ENCODE results near the gene MORN1.
"Not testable (repeated sequence)": the region's sequence is repeated elsewhere in the genome, so short reads cannot be mapped to it uniquely, and the experiment has no call there.

MORN1 gene

GRCh38 chr1:2337081-2337480 is 54.3 kb downstream of the MORN1 start:
- no peak for DNase-seq (ENCODE audit: low spot score)

GRCh38 chr1:2336499-2336898 is 54.9 kb downstream of the MORN1 start:
- DNase-seq (ENCODE audit: low spot score), result no peak

DNA sequence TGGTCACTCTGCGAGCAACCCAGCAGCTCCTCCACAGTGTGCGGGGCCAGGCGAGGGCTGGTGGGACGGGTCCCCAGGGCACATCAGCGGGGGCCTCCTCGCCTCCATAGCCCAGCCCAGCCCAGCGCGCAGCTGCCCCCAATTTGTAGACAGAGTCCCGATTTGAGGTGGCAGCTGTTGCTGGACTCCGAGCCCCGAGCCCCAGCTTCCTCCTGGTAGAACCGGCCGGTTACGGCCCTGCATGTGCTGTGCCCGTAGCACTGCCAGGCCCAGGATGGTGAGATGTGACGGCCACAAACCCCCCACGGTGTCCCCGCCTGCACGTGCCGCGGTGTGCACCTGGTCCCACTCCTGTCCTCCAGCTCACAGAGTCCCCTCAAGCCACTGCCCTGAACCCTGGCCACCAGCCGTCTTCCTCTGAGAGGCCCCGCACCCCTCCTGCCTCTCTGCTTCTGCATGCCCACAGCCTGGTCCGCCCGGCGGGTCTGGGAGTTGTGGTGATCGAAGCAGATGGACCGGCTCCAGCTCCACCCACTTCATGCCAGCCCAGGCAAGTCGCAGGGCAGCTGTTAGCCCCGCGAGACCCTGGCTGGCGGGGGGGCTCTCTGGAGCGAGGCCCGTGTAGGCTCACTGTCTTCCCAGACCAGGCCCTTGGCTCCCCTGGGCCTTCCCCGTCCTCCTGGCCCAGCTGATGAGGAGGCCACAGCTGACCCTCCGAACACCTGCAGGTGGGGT is 55.5 kb downstream of the MORN1 start:
- no peak for DNase-seq (ENCODE audit: low spot score)

DNA sequence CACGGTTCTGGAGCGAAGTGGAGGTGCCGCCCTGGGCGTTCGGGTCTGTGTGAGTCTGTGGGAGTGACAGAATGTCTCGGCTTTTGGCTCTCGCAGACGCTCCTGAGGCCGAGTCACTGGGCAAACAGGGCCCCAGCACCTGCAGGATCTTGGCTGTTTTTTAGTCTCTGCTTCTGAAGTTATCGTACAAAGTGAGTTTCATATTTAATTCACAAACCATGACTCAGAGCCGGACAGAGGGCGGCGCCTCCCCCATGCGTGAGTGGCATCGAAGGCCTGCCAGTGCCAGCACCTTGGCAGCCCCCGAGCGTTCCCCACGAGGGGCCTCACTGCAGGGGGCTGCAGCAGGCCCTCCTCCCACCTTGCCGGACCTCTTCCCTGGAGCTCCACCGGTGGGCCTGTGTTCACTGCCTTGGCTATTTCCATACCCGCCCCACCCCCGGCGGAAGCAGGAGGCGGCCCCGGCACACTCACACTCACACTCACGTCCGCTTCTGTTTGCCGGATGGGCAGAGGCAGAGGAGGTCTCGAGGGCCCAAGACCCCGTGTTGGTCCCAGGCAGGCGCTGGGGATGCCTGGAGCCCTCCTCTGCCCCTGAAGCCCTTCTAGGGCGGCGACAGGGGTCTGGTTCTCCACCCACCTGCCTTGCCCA is 56.3 kb downstream of the MORN1 start:
- no peak for DNase-seq (ENCODE audit: low spot score)

DNA sequence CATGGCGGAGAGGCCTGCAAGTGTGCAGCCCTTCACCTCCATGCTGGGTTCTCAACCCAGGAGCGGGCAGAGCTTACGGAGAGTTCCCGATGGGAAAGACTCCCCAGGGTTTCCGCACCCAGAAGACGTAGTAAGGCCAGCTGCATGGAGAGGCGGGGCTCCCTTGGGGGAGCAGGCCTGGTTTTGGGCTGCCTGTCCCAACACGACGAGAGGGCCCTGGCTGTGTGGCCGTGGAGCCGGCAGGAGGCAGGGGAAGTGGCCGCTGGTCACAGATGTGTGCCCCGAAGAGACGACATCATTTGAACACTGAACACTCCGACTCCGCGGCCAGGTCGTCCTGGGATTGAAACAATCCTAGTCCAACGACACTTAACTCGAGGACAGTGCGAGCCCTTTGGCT is 57.0 kb downstream of the MORN1 start:
- DNase-seq (ENCODE audit: low spot score), result no peak

- not testable (repeated sequence) for DNase-seq (ENCODE audit: low spot score)
Observed at GRCh38 chr1:2331580-2331979, 59.8 kb downstream of the MORN1 start.

DNA sequence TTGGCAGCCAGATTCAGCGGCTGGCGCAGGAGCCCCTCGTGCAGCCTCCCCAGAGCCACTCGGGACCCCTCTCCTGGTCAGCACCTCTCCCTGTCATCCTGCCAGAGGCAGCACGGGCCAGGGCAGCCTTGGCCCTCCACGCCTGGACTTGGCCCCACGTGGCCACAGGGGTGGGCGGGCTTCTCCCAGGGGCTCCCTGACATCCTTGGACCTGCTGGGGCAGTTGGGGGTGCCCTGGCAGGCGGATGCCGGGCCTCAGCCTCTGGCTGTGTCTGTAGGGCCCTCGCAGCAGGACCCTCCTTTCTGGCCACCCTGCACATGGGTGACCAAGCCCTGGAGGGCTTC is 60.2 kb downstream of the MORN1 start:
- DNase-seq (ENCODE audit: low spot score), result no peak

DNA sequence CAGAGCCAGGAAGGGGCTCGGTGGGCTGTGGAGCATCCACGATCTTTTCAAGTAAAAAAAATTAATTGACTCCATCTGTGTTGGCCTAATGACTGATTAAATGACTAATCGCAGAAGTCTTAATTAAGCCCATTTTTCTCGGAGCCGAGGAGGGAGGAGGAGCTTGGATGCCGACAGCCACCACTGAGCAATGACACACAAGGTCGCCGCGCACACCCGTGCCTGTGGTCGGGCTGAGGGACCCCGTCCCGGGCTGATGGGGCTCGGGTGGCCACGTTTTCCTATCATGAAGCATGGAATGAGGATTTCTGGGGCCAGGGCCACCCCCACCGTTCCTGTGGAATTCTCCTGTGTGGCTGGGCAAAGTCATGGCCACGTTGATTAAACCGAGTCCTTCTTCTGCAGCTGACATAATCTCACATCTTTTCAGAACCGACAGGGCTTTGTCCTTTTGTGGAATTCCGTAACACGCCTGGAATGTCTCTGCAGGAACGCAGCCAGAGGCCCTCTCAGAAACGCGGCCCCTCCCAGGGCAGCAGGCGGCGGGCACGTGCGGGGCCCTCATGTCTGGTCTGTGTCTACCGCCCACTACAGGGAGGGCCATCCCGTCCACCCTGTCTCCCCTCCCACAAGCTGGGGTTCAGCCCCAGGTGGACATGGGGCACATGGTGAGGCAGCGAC is 60.7 kb downstream of the MORN1 start:
- DNase-seq (ENCODE audit: low spot score), result peak; percentile 38

- no peak for DNase-seq (ENCODE audit: low spot score)
Observed at GRCh38 chr1:2330035-2330434, 61.3 kb downstream of the MORN1 start.

DNA sequence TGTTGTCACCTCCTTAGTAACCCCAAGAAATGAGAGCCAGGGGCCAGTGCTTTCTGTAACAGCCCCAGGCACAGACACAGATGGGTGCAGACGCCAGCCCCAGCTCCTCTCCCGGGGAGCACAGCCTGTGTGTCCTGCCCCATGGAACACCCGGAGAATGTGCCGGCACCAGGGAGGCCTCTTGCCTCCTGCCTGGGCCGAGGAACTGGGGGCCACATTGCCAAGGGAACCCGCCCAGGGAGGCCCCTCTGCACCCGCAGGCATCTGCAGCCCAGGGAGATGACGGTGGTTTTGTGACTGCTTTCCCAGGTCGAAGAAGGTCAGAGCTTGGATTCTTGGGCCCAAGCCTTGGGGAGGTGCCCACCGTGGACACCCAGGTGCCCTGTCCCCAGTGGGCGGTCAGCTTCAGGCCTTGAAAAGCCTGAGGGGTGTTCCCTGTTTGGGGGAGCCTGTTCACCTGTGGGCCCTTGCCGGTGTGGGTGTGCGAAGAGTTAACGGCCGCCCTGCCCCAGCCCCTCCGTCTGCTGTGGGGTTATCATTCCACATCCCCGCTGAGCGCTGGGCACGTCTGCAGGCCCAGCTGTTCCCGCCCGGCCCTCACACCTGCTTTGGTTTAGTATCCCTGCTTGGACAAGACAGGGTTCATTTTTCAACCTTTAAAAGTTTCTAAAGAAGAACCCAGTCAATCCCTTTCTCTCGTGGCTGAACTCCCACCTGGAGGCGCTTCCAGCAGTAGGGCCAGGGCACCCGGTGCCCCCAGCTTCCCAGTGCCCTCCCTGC is 62.5 kb downstream of the MORN1 start:
- no peak for DNase-seq (ENCODE audit: low spot score)

GRCh38 chr1:2327841-2328240 is 63.5 kb downstream of the MORN1 start:
- no peak for DNase-seq (ENCODE audit: low spot score)

GRCh38 chr1:2327162-2327561 is 64.2 kb downstream of the MORN1 start:
- not testable (repeated sequence) for DNase-seq (ENCODE audit: low spot score)

- DNase-seq (ENCODE audit: low spot score), result no peak
Observed at GRCh38 chr1:2326524-2326923, 64.8 kb downstream of the MORN1 start.

DNA sequence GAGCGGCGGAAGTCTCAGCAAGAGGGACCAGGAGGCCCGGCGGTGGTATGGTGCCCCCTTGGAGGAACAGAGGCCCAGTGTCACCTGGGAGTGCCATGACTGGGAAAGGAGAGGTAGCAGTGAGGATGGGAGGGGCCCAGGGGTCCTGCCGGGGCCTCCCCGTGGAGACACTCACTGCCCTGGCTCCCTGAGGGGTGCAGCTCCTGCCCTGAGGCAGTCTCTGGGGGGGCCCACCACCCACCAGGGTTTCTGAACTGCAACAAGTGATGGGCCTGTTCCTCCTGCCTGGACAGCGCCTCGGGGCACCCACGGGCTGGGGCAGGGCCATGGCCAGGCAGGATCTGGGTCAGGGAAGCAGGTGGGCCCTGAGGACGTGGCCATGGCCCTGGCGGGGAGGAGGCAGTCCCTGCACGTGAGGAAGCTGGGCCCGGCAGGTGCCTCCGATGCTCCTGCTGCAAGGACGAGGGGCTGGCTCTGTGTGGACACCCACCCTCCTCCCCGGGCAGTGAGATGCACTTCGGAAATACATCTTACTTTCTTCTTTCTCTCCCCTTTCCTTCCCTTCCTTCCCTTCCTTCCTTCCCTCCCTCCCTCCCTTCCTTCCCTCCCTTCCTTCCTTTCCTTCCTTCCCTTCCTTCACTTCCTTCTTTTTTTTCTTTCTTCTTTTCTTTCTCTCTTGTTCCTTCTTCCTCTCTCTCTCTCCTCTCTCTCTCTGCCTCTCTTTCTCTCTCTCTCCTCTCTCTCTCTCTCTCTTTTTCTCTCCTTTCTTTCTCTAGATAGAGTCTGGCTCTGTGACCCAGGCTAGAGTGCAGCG is 66.6 kb downstream of the MORN1 start:
- DNase-seq (ENCODE audit: low spot score), result no peak

- DNase-seq (ENCODE audit: low spot score), result no peak
Observed at GRCh38 chr1:2323451-2323974, 67.8 kb downstream of the MORN1 start.

GRCh38 chr1:2322581-2323211 is 68.7 kb downstream of the MORN1 start:
- DNase-seq (ENCODE audit: low spot score), result peak; percentile 63

DNA sequence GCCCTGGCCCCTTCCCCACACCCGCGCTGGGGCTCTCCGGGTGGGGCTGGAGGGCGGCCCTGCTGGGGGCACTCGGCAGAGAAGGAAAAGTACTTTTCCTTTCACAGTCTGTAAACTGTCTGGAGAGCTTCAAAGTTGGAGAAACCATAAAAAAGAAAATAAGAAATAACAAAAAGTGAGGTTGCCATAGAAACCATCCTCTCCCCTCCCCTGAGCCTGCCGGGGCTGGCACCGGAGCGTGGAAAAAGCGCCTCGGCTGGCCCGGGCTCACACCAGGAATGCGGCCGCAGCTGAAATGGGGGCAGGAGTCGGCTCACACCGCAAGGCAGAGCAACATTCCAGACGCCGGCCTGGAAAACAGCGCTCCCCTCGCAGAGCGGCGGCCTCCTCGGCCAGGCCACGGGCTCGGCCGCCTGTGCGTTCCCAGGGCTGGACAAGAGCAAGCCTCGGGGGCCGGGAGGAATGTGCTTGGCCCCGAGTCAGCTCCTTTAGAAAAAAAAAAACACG is 69.2 kb downstream of the MORN1 start:
- peak; percentile 93 for DNase-seq (ENCODE audit: low spot score)

DNA sequence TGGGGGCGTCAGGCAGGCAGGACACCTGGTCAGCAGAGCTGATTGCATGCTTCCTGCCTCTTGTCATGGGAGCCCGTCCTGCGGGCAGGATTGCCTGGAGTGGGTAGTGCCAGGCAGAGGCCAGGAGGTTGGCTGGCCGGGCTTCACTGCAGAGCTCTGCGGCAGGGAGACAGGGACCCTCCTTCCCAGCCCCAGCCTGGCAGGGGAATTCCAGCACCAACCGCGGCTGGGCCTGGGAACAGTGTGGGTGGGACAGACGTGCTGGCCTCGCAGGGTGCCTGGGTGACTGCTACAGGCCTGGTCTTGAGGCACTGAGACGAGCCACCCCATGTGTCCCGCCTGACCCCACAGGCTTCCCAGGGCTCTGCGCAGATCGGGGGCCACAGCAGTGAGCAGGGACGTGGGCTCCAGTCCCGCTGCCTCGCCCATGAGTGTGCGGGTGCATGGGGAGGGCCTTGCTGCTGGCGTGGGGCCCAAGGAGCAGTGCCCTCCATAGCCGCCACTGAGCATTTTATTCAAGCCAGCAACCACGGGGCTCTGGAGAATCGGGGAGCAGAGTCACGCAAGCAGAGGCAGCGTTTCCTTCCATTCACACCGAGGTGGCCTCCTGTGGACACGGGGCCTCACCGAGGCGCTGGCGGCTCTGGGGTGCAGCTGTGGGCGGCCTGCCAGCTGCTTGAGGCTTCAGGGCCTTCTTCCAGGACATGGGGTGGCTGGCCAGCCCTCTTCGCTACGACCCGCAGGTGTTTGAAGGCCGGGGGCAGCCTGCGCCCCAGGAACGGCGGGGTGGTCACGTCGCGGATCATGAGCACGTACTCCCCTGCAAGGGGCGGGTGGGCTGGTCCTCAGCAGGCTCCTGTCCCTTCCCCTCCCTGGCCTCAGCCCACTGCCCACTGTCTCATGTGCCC is 70.3 kb downstream of the MORN1 start:
- DNase-seq (ENCODE audit: low spot score), result peak; percentile 52

GRCh38 chr1:2320006-2320405 is 71.3 kb downstream of the MORN1 start:
- no peak for DNase-seq (ENCODE audit: low spot score)

GRCh38 chr1:2319291-2319690 is 72.1 kb downstream of the MORN1 start:
- no peak for DNase-seq (ENCODE audit: low spot score)

All from kidney tubule cell (primary cell).